Heart right ventricle (tissue), 16 donors: ENCODE measurements around the gene RHOA. TPM values are rescaled to one million over a fixed set of nuclear protein-coding genes. Genes with fewer than 3 reads are reported as not detected.
"Not testable (repeated sequence)": the region's sequence is repeated elsewhere in the genome, so short reads cannot be mapped to it uniquely, and the experiment has no call there.

Experiments used
- ATAC-seq, 8 donors: fragments of 200-7000 bp; cut with Tn5 transposase; one replicate each; pipeline ENCODE4 v1.9.1; 2020; ENCODE audit warnings: mild to moderate bottlenecking in 8 of 8, moderate library complexity in 8 of 8, moderate number of reproducible peaks in 1 of 8
- DNase-seq, 2 donors: peaks; one replicate each; pipeline ENCODE4 v3.0.0-alpha.2; 2020
- H3K27ac ChIP-seq, 10 donors: fragments of 200-600 bp; sonication (generic) in 2 of 10; one replicate each; pipeline versions ENCODE4 v1.5.0 to v1.8.0; 2020 to 2022; ENCODE audit warnings: mild to moderate bottlenecking in 3 of 10
- H3K27me3 ChIP-seq, 7 donors: fragments of 200-600 bp; one replicate each; pipeline ENCODE4 v1.8.0; 2021 to 2022; ENCODE audit warnings: mild to moderate bottlenecking in 2 of 7
- H3K36me3 ChIP-seq, 9 donors: fragments of 200-600 bp; sonication (generic) in 1 of 9; one replicate each; pipeline versions ENCODE4 v1.5.0 to v1.8.0; 2020 to 2022; ENCODE audit warnings: mild to moderate bottlenecking in 2 of 9
- H3K4me1 ChIP-seq, 9 donors: fragments of 200-600 bp; sonication (generic) in 1 of 9; one replicate each; pipeline versions ENCODE4 v1.5.0 to v1.8.0; 2020 to 2022; ENCODE audit warnings: mild to moderate bottlenecking in 4 of 9
- H3K4me3 ChIP-seq, 10 donors: fragments of 200-600 bp; sonication (generic) in 2 of 10; one replicate each; pipeline versions ENCODE4 v1.5.0 to v1.8.0; 2020 to 2022; ENCODE audit warnings: mild to moderate bottlenecking in 7 of 10, moderate library complexity in 2 of 10
- H3K9me3 ChIP-seq, 11 donors: fragments of 200-600 bp in 10 of 11; sonication (generic) in 2 of 11; one replicate each; pipeline versions ENCODE4 v1.5.0 to v1.8.0; 2013 to 2022; ENCODE audit warnings: mild to moderate bottlenecking in 2 of 11, control low read depth in 1 of 11, moderate library complexity in 1 of 11
- WGBS, 2 donors: extraction: QIAGEN DNeasy Blood & Tissue Kit; methylation state at CpG; one replicate each; pipeline ENCODE4 v1.1.7; 2013; ENCODE audit warnings: inconsistent platforms in 1 of 2; 5-methylcytosine and 5-hydroxymethylcytosine counted together
- intact Hi-C, 10 donors: fragments of 100-400 bp; cut with DNase I; formaldehyde crosslinking; loops; one replicate each; pipeline versions ENCODE4 v1.11.1 to v1.14.2; 2022
- polyA plus RNA-seq, 2 donors: library from polyadenylated mRNA; stranded (reverse); fragments of 200-250 nt; gene quantifications; one replicate each; pipeline ENCODE4 v1.2.3, GENCODE V29; 2013
- total RNA-seq, 10 donors: library from RNA; stranded (reverse); fragmentation: NEBNext Ultra II Directional in 3 of 10; extraction: Animal tissue kit (Norgen Biotek cat#: 25700) in 3 of 10; gene quantifications; one replicate each; pipeline versions ENCODE4 v1.2.1 to v1.2.4, GENCODE V29; 2021 to 2023
- TF ChIP-seq, protein P1 (sequence below), 9 donors: fragments of 200-600 bp; sonication (generic) in 2 of 9; IDR thresholded peaks; one replicate each; pipeline versions ENCODE4 v1.5.0 to v1.8.0; 2021 to 2022; ENCODE audit warnings: antibody characterized with exemption in 9 of 9, mild to moderate bottlenecking in 5 of 9, moderate library complexity in 1 of 9
- donor health status: Arrhythmogenic right ventricular cardiomyopathy.
- donor health status: ischemic (EF 13 %, LVEDD 7.1; RV severe dilation, severe dysfunction).
- donor health status: healthy with polysubstance abuse.
- donor health status: DM: no; HTN: yes; CAD: no.
- donor health status: DM: no; HTN: no; CAD: no.
- donor health status: ischemic (EF 25% LVEDD 6.9; RV normal size, moderate dysfunction).
- donor health status: ischemic (EF 25% LVEDD 5.7; RV mildly dilated, moderate dysfunction).
- donor health status: healthy.
- donor health status: DM: yes; HTN: yes; CAD: no.
- donor health status: Ischemic cardiomyopathy.
- donor health status: ischemic (EF 35%, LVEDD 5.7; RV mildly dilated, moderate dysfunction).
- donor health status: nonischemic (EF 11% LVEDD 7.7; RV severe dilation, severe dysfunction).
- donor health status: DM: yes; HTN: yes; CAD: no.
- donor health status: PGD.
- donor health status: ischemic (EF 29% LVEDD 5.4; RV normal size, mild dysfunction).
- donor health status: nonischemic (EF 23%, LVEDD 6.1; RV moderate dilation, normal function).

Gene RHOA
- total and polyA plus RNA-seq, 12 donors: 139 to 335 (median 250) TPM

DNA sequence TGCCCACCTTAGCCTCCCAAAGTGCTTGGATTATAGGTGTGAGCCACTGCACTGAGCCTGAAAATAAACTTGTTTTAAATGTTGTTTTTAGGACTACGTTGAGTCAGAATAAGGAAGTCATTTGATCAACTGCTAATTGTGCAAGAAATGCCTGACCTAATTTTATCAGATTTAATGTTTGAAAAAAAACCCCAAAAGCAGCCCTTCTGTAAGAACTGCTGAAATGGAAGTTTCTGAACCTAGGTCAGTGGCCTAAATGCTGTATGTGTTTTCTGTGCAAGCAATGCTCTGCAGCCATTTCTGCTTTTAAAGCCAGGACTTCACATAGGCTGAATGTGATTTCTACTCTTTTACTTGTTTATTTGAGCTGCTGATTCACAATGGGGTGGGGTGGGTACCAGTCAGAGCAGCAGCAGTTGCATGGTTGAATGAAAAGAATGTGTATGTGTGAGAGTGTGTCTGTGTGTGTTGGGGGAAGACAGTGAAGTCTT, 60.2 kb downstream of the RHOA start:
- no peaks in the 10 kb centered on the region for H3K27me3 ChIP-seq
- DNase-seq (no peak), ATAC-seq (peak in 3 of 8 donors; percentile 14 to 21 (median 18))
- 67 to 75% methylated on average over 1 of the region's 1 CpG for WGBS, 2 donors
- H3K4me1 ChIP-seq: peaks cover 0 to 86% (median 12%) of the 10 kb centered on the region in 9 donors
- TF ChIP-seq, protein P1, sequence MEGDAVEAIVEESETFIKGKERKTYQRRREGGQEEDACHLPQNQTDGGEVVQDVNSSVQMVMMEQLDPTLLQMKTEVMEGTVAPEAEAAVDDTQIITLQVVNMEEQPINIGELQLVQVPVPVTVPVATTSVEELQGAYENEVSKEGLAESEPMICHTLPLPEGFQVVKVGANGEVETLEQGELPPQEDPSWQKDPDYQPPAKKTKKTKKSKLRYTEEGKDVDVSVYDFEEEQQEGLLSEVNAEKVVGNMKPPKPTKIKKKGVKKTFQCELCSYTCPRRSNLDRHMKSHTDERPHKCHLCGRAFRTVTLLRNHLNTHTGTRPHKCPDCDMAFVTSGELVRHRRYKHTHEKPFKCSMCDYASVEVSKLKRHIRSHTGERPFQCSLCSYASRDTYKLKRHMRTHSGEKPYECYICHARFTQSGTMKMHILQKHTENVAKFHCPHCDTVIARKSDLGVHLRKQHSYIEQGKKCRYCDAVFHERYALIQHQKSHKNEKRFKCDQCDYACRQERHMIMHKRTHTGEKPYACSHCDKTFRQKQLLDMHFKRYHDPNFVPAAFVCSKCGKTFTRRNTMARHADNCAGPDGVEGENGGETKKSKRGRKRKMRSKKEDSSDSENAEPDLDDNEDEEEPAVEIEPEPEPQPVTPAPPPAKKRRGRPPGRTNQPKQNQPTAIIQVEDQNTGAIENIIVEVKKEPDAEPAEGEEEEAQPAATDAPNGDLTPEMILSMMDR (IDR thresholded peaks at IDR 0.05): no peak
- H3K27ac ChIP-seq: peak overlapping the region in 5 of 10 donors; percentile 19 to 89 (median 37)
- H3K36me3 ChIP-seq: peaks cover 0 to 22% (median 3%) of the 10 kb centered on the region in 9 donors
- no peak overlapping the region for H3K4me3 ChIP-seq
- no peaks in the 10 kb centered on the region for H3K9me3 ChIP-seq
- intact Hi-C loops: no loop called here

- H3K4me1 ChIP-seq: peaks cover 0 to 84% (median 12%) of the 10 kb centered on the region in 9 donors
- WGBS, 2 donors: 59 to 67% methylated on average over 3 of the region's 3 CpGs
- intact Hi-C loops: loop anchor here in 1 of 10 donors (10.0 kb wide), 1 partner anchor 95 kb away; no protein-coding TSS in a partner anchor
These were observed 62.2 kb downstream of the RHOA start for GRCh38 chr3:49349348-49350114.

DNA sequence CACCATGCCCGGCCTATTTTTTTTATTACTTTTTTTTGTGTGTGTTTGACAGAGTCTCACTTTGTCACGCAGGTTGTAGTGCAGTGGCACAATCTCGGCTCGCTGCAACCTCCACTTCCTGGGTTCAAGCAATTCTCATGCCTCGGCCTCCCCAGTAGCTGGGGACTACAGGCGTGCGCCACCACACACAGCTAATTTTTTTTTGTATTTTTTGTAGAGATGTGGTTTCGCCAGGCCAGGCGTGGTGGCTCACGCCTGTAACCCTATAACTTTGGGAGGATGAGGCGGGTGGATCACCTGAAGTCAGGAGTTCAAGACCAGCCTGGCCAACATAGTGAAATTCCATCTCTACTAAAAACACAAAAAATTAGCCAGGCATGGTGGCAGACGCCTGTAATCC, 63.4 kb downstream of the RHOA start:
- intact Hi-C loops: loop anchor here in 1 of 10 donors (10.0 kb wide), 1 partner anchor 96 kb away; no protein-coding TSS in a partner anchor
- Histone ChIP-seq H3K27ac (peak overlapping the region in 1 of 10 donors; percentile 94), H3K4me1 (peaks cover 0 to 91% (median 16%) of the 10 kb centered on the region in 9 donors)
- not testable (repeated sequence) for H3K27me3 ChIP-seq, H3K9me3 ChIP-seq, H3K36me3 ChIP-seq, H3K4me3 ChIP-seq, ATAC-seq, DNase-seq
- WGBS, 2 donors: 94 to 97% methylated on average over 12 of the region's 12 CpGs

More at GRCh38 chr3:49349348-49350114, 62.2 kb downstream of the RHOA start:
- Histone ChIP-seq H3K9me3 (no peaks in the 10 kb centered on the region), H3K36me3 (peaks cover 0 to 1% (median 0%) of the 10 kb centered on the region in 9 donors), H3K27ac (peak overlapping the region in 1 of 10 donors; percentile 38), H3K27me3 (no peaks in the 10 kb centered on the region), H3K4me3 (no peak overlapping the region)
- ATAC-seq: no peak
- TF ChIP-seq, protein P1 (IDR thresholded peaks at IDR 0.05): no peak
- no peak for DNase-seq

DNA sequence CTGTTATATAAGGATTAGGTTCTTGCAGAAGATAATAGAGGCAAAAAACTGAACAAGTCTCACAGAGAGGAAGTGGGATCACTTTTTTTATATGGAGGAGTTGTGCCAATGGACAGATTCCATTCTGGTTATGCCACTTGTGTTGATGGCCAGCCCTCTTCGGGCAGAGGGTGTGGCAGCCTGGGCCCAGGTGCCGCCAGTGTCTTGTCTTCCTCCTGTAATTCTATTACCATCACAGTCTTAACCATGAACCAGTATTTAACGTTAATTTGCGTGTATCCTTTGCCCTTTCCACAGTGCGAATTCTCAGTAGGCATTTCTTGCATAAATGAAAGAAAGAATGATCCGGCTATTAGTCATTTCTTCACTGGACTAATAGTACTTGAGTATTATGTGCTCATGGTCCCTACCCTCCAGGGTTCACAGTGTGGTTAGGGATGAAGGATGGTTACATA, 65.0 kb downstream of the RHOA start:
- intact Hi-C loops: loop anchor here in 1 of 10 donors (10.0 kb wide), 1 partner anchor 98 kb away; no protein-coding TSS in a partner anchor
- 88 to 92% methylated on average over 6 of the region's 6 CpGs for WGBS, 2 donors
- H3K27ac ChIP-seq: peak overlapping the region in 7 of 10 donors; percentile 70 to 97 (median 83)

More for the DNA sequence above, 65.0 kb downstream of the RHOA start:
- ATAC-seq: no peak
- H3K27me3 ChIP-seq: no peaks in the 10 kb centered on the region
- peaks cover 0 to 91% (median 16%) of the 10 kb centered on the region in 9 donors for H3K4me1 ChIP-seq
- H3K9me3 ChIP-seq: no peaks in the 10 kb centered on the region
- DNase-seq: no peak
- TF ChIP-seq, protein P1 (IDR thresholded peaks at IDR 0.05): no peak
- H3K36me3 ChIP-seq: no peaks in the 10 kb centered on the region
- no peak overlapping the region for H3K4me3 ChIP-seq
